NCI-H524 (cell line): ENCODE data around the gene COL4A1.
A peak's percentile ranks its signal among the peaks of the same experiment; 100 is the strongest.

ENCODE experiments used
- DNase-seq, 2 experiments: peaks; one replicate each; lab custom pipeline; 2025; lab: John Stamatoyannopoulos, UW

Gene COL4A1

DNA sequence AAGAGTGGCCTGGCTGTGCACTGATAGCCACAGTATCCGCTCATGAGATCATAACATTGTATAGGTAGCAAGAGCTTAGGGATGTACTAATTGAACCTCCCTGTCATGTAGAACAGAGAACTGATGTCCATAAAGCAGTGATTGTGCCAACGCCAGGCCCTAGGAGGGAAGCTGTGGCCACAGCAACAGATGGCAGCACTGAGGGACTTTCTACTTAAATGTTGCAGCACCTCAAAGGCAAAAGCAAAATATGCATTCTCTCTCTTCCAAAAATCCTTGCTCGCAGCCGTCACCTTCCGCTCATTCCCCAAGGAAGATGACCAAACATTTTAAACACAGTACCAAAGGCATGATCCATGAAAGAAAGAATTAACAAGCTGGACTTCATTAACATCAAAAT, 32.3 kb downstream of the COL4A1 start:
- DNase-seq: no peak

GRCh38 chr13:110273254-110273653, 33.7 kb downstream of the COL4A1 start:
- no peak for DNase-seq

- no peak for DNase-seq
These were observed 34.3 kb downstream of the COL4A1 start for GRCh38 chr13:110272651-110273050.

DNA sequence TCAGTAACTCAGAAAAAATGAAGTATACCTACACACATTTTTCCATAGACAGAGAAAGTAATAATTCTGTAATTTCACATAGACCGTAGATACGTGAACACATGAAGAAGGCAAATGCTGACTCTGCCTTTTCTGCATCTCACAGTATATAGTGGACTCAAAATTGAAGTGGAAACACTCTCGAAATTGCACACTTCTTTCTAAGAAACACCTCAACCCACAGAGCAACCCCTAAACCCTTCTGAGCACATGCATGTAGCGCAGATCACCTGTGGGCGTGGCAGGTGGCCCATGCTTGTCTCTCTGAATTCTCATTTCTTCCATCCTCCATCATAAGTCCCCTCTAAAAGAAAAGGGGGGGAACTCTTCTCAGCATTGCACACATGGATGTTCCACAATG, 34.7 kb downstream of the COL4A1 start:
- no peak for DNase-seq

- DNase-seq: no peak
These were observed 35.6 kb downstream of the COL4A1 start for GRCh38 chr13:110271313-110271712.

DNA sequence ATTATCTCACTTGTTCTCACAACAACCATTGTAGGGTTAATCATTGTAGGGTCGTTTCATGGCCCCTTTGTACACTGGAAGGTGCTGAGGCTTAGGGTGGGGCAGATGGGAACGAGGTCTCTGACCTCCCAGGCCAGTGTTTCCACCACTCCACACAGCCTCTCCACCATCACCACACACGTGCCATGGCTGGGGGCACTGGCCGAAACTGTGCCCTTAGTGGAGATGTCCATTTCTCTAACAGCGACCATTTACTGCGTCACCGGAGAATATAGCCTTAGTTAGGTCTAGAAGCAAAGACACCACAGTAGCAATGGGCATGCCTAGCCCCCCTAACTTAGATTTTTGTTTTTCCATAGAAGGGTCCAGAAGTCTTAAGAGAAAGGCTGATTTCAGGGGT, 36.5 kb downstream of the COL4A1 start:
- DNase-seq: no peak

DNA sequence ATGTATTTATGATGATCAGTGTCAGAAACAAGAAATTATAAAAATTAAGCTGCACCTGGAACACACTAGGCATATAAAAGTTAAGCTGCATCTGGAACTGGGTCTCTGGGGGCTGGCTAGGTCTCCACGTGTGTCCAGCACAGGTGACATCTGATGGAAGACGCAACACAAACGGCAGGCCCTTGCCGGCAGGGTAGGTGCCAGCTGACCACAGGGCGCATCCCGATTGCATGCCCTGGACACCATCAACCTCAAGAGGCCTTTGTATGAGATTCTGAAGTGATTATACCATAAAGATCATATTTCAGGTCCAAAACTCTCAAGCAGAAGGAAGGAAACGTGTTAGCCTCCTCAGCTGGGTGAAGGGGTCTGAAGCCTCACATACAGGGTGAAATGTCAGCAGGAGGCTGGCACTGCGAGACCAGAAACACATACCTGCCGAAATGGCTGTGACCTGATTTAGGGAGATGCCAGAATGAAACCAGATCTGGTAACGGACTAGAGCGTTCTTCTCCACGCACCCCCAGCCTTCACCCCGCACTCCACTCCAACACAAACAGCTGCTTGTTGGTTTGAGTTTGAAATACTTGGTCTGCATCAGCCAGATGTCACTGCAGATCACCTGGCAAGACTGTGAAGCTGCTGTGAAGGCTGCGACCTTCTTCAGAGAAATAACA, 37.3 kb downstream of the COL4A1 start:
- DNase-seq: peak in 1 of 2 experiments; percentile 48

DNA sequence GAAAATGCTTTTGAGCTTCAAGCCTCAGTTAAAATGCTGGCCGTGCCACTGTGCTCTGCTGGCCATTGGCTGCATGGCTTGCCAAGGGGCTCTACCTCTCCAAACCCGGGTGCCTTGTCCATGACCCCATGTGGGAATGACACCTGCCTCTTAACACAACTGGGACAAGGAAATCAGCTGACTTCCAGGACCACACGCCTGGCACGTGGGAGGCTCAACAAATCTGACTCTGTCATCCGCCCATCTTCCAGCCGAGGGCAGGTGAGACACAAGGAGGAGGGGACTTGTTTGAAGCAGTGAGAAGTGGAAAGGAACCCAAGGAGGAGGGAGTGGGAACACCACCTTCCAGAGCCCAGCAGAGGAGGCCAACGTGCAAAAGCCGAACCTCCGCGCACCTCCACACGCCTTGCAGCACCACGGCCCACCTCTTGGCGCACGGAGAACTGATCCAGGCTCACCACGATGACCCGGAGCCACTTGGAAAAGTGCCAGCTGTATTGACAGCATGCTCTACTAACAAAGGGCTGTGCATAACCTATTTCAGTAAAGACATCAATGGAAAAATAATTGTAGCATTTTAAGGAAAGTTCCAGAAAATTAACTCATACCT, 38.3 kb downstream of the COL4A1 start:
- no peak for DNase-seq

GRCh38 chr13:110268061-110268460, 38.9 kb downstream of the COL4A1 start:
- DNase-seq: no peak

- DNase-seq: no peak
These were observed 40.0 kb downstream of the COL4A1 start for GRCh38 chr13:110266983-110267382.

GRCh38 chr13:110266431-110266809, 40.5 kb downstream of the COL4A1 start:
- DNase-seq: no peak

GRCh38 chr13:110265682-110266430, 41.1 kb downstream of the COL4A1 start:
- DNase-seq: no peak

GRCh38 chr13:110265341-110265681, 41.6 kb downstream of the COL4A1 start:
- DNase-seq: no peak

DNA sequence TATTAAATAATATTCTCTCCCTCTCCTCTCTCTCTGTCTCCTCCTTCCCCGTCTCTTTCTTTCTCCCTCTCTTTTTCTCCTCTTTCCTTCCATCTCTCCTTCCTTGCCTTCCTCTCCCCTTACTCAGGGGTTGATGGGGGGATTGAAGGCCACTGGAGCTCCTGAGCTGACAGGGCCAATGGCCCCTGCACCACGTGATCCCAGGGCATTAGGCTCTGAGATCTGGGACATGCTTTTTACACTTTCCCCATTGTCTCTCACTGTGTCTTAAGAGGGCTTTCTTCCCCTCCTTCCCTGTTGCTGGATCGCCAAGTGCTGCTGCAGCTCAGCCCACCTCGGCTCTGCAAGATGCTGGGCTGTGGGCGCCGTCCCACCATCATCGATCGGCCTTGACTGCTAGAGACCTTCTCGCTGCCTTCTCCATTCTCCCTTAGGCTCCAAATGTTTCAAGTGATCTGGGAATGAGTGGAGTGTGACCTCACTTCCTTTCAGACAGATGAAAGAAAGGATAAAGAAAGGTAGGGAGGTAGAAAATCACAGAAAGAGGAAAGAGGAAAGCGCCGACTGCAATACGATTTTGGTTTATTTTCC, 42.2 kb downstream of the COL4A1 start:
- DNase-seq: no peak

GRCh38 chr13:110263888-110264287, 43.1 kb downstream of the COL4A1 start:
- DNase-seq: no peak

GRCh38 chr13:110263404-110263803, 43.6 kb downstream of the COL4A1 start:
- no peak for DNase-seq

DNA sequence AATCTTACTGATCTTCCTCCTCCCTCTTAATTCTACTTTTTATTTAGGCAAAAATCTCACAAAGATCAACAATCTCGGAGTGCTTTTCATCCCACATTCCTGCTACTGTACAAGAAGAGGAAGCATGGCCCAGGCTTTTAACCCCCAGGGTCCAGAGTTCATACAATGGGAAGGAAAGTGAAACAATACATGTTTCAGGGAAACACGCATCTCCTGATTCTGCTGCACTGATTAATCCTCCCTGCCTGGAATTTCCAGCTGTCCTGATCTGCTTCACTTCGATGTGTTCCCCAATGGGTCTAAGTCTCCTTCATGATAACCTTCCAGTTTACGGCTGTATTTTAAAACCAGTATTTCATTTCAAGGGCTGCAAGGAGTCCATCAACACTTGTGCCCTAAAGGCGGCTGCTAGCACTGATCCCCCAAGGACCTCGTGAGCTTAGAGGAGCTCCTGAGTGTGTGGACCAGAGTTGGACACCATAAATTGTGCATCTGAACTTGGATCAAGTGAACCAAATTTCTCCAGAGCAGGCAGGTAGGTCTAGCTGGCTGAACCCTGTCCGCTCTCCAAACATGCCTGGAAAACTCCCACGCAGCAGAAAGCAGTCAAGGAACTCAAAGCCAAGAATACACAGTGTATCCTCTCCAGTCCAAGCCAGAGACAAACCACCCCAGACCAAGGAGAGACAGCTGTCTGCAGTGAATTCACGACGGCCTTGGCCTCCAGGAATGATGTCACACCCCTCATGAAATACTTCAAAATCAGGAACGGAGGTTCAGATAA, 44.3 kb downstream of the COL4A1 start:
- DNase-seq: no peak

GRCh38 chr13:110262082-110262436, 44.9 kb downstream of the COL4A1 start:
- no peak for DNase-seq

DNA sequence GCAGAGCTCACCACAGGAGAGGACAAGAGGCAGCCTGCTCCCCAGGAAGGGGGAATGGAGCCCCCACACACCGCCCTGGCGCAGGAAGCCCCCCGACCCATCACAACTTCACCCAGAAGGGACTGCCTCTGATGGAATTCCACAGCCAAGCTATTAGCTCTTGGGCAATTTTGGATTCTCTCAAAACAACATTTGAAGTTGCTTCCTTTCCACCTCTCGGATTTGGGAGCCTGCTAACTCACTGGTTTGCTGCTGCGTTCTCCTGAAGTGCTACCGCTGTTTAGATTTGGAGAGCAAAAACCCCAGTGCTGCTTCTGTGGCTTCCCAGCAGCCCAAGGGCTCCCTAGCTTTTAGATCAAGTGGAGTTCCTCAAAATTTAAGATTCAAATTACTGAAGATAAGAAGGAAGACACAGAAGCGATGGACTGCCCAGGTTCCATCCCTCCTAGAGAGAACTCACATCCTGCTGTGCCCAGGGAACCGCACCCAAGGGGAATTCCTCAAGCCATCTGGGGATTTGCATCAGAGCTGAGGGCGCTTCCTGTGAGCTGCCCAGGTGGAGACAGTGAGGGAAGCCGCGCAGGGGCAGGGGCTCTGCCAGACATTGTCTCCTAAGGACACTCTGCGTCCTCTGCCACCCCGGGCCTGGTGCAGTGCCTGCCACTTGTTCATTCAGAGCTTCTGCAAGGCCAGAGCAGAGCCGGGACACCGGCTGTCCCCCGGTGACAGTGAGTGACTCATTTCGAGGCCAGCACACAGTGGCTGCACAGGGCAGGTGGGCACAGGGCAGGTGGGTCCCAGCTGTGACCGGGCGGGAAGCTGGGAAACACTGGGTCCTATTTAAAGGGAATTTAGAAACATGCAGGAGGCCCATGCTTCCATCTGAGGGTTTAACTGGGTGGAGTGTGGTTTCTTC, 45.5 kb downstream of the COL4A1 start:
- DNase-seq: no peak

GRCh38 chr13:110259651-110260050, 47.3 kb downstream of the COL4A1 start:
- DNase-seq: no peak
